ENCODE results near the gene IDH3A. TPM values are rescaled to one million over a fixed set of nuclear protein-coding genes. Genes with fewer than 3 reads are reported as not detected.

The IDH3A gene
- total RNA-seq, 4 donors from 2014 or later = 149 to 369 (median 166) TPM

DNA sequence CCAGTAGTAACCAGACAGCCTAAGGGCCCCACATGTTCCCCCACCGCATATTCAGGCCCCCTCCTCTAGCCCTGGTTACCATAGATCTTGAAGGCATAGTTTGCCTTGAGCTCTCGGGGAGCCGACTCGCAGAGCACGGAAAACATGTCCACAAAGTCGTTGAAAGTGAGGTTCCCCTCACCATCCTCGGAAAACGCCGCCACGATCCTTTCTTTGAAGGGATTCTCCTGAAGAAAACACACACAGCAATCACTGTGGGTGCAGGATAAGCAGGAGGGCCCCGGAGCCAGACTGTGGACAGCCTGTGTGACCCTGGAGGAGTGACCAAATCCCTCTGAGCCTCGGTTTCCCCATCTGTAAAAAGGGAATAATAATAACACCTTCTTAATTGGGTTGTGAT is 40.0 kb upstream of the IDH3A start:
- H3K36me3 ChIP-seq = no peaks in the 10 kb centered on the region
- TF ChIP-seq CTCF (IDR thresholded peaks at IDR 0.05) = no peak
- TF ChIP-seq POLR2A (IDR thresholded peaks at IDR 0.05) = no peak
- TF ChIP-seq EP300 (IDR thresholded peaks at IDR 0.05; ENCODE audit: low read depth) = no peak
- TF ChIP-seq POLR2AphosphoS5 (IDR thresholded peaks at IDR 0.05) = no peak
- no peaks in the 10 kb centered on the region for H3K9me3 ChIP-seq
- H3K4me1 ChIP-seq = peaks cover 0 to 6% (median 3%) of the 10 kb centered on the region in 4 donors
- in situ Hi-C loops (cut with MboI; ENCODE audit: low pct_ligation_motif_present in 1 of 4, low pct_unique_long_range_greater_than_20kb in 1 of 4, low sequenced_read_pairs in 3 of 4) = loop anchor here (5.0 to 25.0 kb wide), 5 partner anchors 104 to 147 kb away; partner anchors contain the start of gene ACSBG1 (in 1 of the 4)
- peak; percentile 7 for DNase-seq
- intact Hi-C loops (cut with DNase I; ENCODE audit: low total_unique reads) = loop anchor here (5.0 kb wide), 2 partner anchors 107 to 142 kb away; no protein-coding TSS in a partner anchor
- WGBS, 2 donors (ENCODE audit: low coverage in 1 of 2) = 67 to 88% methylated on average over 2 to 12 of the region's 12 CpGs
- no peaks in the 10 kb centered on the region for H3K27me3 ChIP-seq
- no peak overlapping the region for H3K27ac ChIP-seq
- H3K4me3 ChIP-seq = no peak overlapping the region

- Histone ChIP-seq H3K36me3 (no peaks in the 10 kb centered on the region), H3K4me3 (no peak overlapping the region), H3K27ac (no peak overlapping the region), H3K27me3 (no peaks in the 10 kb centered on the region), H3K4me1 (peaks cover 0 to 6% (median 3%) of the 10 kb centered on the region in 4 donors), H3K9me3 (no peaks in the 10 kb centered on the region)
- in situ Hi-C loops (cut with MboI; ENCODE audit: low pct_ligation_motif_present in 1 of 4, low pct_unique_long_range_greater_than_20kb in 1 of 4, low sequenced_read_pairs in 3 of 4) = loop anchor here (5.0 to 25.0 kb wide), 4 partner anchors 85 to 127 kb away; partner anchors contain the start of gene ACSBG1 (in 1 of the 4)
- intact Hi-C loops (cut with DNase I; ENCODE audit: low total_unique reads) = loop anchor here (5.0 kb wide), 1 partner anchor 132 kb away; no protein-coding TSS in a partner anchor
- TF ChIP-seq CTCF (IDR thresholded peaks at IDR 0.05) (no peak), POLR2A (IDR thresholded peaks at IDR 0.05) (no peak), POLR2AphosphoS5 (IDR thresholded peaks at IDR 0.05) (no peak), EP300 (IDR thresholded peaks at IDR 0.05; ENCODE audit: low read depth) (no peak)
- peak; percentile 4 for DNase-seq
- 87% methylated on average over 6 of the region's 6 CpGs; no CpG with 5 or more reads in 1 of the 2 donors for WGBS, 2 donors (ENCODE audit: low coverage in 1 of 2)
Observed at GRCh38 chr15:78110096-78110495, 39.1 kb upstream of the IDH3A start.

GRCh38 chr15:78110916-78111475 is 38.2 kb upstream of the IDH3A start:
- Histone ChIP-seq H3K4me1 (peaks cover 0 to 6% (median 1%) of the 10 kb centered on the region in 4 donors), H3K27ac (no peak overlapping the region), H3K27me3 (no peaks in the 10 kb centered on the region), H3K9me3 (no peaks in the 10 kb centered on the region), H3K4me3 (no peak overlapping the region), H3K36me3 (no peaks in the 10 kb centered on the region)
- intact Hi-C loops (cut with DNase I; ENCODE audit: low total_unique reads) = loop anchor here (5.0 kb wide), 1 partner anchor 131 kb away; no protein-coding TSS in a partner anchor
- TF ChIP-seq EP300 (IDR thresholded peaks at IDR 0.05; ENCODE audit: low read depth) (no peak), CTCF (IDR thresholded peaks at IDR 0.05) (no peak), POLR2A (IDR thresholded peaks at IDR 0.05) (no peak), POLR2AphosphoS5 (IDR thresholded peaks at IDR 0.05) (no peak)
- 90% methylated on average over 10 of the region's 10 CpGs; no CpG with 5 or more reads in 1 of the 2 donors for WGBS, 2 donors (ENCODE audit: low coverage in 1 of 2)
- DNase-seq = peak; percentile 5
- in situ Hi-C loops (cut with MboI; ENCODE audit: low pct_ligation_motif_present in 1 of 4, low pct_unique_long_range_greater_than_20kb in 1 of 4, low sequenced_read_pairs in 3 of 4) = loop anchor here (5.0 to 25.0 kb wide), 4 partner anchors 84 to 126 kb away; partner anchors contain the start of gene ACSBG1 (in 1 of the 4)

DNA sequence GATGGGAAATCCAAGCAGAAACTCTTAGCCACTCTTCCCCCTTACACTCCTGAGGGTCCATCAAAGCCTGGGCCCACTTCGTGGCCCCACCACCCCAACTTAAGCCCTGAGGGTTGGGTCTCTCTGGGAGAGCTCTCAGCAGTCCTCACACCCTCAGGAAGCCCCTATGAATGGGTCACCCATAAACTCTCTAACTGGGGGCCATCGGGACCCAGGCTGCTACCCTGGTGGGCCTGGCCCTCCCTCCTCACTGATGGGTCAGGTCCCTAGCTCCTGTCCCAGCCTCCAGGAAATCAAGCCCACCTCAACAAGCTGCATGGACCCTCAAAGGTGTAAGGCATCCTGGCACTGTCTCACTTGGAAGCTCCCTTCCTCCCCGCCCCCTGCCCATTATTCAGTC is 37.4 kb upstream of the IDH3A start:
- no peaks in the 10 kb centered on the region for H3K9me3 ChIP-seq
- H3K36me3 ChIP-seq = no peaks in the 10 kb centered on the region
- peaks cover 0 to 6% (median 1%) of the 10 kb centered on the region in 4 donors for H3K4me1 ChIP-seq
- 91% methylated on average over 3 of the region's 3 CpGs; no CpG with 5 or more reads in 1 of the 2 donors for WGBS, 2 donors (ENCODE audit: low coverage in 1 of 2)
- in situ Hi-C loops (cut with MboI; ENCODE audit: low pct_ligation_motif_present in 1 of 4, low pct_unique_long_range_greater_than_20kb in 1 of 4, low sequenced_read_pairs in 3 of 4) (loop anchor here (5.0 to 25.0 kb wide), 4 partner anchors 83 to 126 kb away; partner anchors contain the start of gene ACSBG1 (in 1 of the 4)), intact Hi-C loops (cut with DNase I; ENCODE audit: low total_unique reads) (loop anchor here (5.0 kb wide), 1 partner anchor 131 kb away; no protein-coding TSS in a partner anchor)
- TF ChIP-seq CTCF (IDR thresholded peaks at IDR 0.05) = no peak
- TF ChIP-seq POLR2AphosphoS5 (IDR thresholded peaks at IDR 0.05) = no peak
- no peak for TF ChIP-seq POLR2A (IDR thresholded peaks at IDR 0.05)
- TF ChIP-seq EP300 (IDR thresholded peaks at IDR 0.05; ENCODE audit: low read depth) = no peak
- no peak overlapping the region for H3K27ac ChIP-seq
- no peaks in the 10 kb centered on the region for H3K27me3 ChIP-seq
- no peak overlapping the region for H3K4me3 ChIP-seq
- DNase-seq = no peak
